B cell (primary cell): ENCODE results near the gene TMEM205. TPM values are rescaled to one million over a fixed set of nuclear protein-coding genes. Genes with fewer than 3 reads are reported as not detected.

ENCODE experiments used
- ATAC-seq: fragments of 200-7000 bp; cut with Tn5 transposase; one replicate; pipeline ENCODE4 v1.10.0; 2021; ENCODE audit warnings: low read depth, mild to moderate bottlenecking, moderate number of reproducible peaks, moderate library complexity
- CTCF ChIA-PET: fragments of 350-600 bp; sonication (Branson Sonifier 250); formaldehyde crosslinking; loops from one replicate; lab custom pipeline; 2021; ENCODE audit warnings: antibody characterized with exemption, inconsistent platforms; lab: Charles Lee
- POLR2A ChIA-PET: fragments of 350-600 bp; sonication (Branson Sonifier 250); formaldehyde crosslinking; loops from one replicate; lab custom pipeline; 2021; ENCODE audit warnings: antibody characterized with exemption; lab: Charles Lee
- DNase-seq: peaks from one replicate; pipeline ENCODE4 v3.0.0; 2013
- H2AFZ ChIP-seq: 2 replicates; pipeline ENCODE4 v1.6.1; 2012; ENCODE audit warnings: mild to moderate bottlenecking, low read depth, low read length; ENCODE audit not compliant: insufficient read depth, poor library complexity, severe bottlenecking
- H3K27ac ChIP-seq, 2 donors: 1 replicate in 1 of 2; 2 replicates in 1 of 2; pipeline ENCODE4 v1.5.1; 2012 to 2013; ENCODE audit warnings: low read length in 2 of 2, mild to moderate bottlenecking in 2 of 2, moderate library complexity in 1 of 2
- H3K27me3 ChIP-seq, 4 experiments: fragments of 200-600 bp in 1 of 4; sonication (generic) in 1 of 4; replicated peaks in 1 of 4; 1 replicate in 2 of 4; 2 replicates in 2 of 4; pipeline versions ENCODE4 v1.6.1 to v1.7.0; 2013 to 2016; ENCODE audit warnings: low read length in 3 of 4, mild to moderate bottlenecking in 2 of 4, mixed read lengths in 1 of 4, moderate library complexity in 1 of 4; ENCODE audit not compliant: insufficient read depth in 4 of 4, control insufficient read depth in 3 of 4; ENCODE audit errors: control extremely low read depth in 1 of 4
- H3K36me3 ChIP-seq, 2 experiments: replicated peaks in 1 of 2; 1 replicate in 1 of 2; 2 replicates in 1 of 2; pipeline versions ENCODE4 v1.6.1 to v1.7.1; 2013; ENCODE audit warnings: low read length in 1 of 2; ENCODE audit not compliant: insufficient read depth in 2 of 2, control insufficient read depth in 1 of 2; ENCODE audit errors: control extremely low read depth in 1 of 2, extremely low read depth in 1 of 2
- H3K4me1 ChIP-seq, 2 donors: fragments of 200-600 bp in 1 of 2; sonication (generic) in 1 of 2; 1 replicate in 1 of 2; 2 replicates in 1 of 2; pipeline versions ENCODE4 v1.5.1 to v1.6.1; 2013 to 2017; ENCODE audit warnings: low read length in 2 of 2; ENCODE audit not compliant: control insufficient read depth in 2 of 2, insufficient read depth in 2 of 2
- H3K4me2 ChIP-seq: replicated peaks from 2 replicates; pipeline ENCODE3; 2012; ENCODE audit warnings: mild to moderate bottlenecking, low read depth, low read length; ENCODE audit not compliant: poor library complexity, severe bottlenecking
- H3K4me3 ChIP-seq, 5 experiments: fragments of 200-600 bp in 1 of 5; sonication (generic) in 1 of 5; 1 replicate in 3 of 5; 2 replicates in 2 of 5; pipeline versions ENCODE4 v1.5.1 to v1.7.0; 2011 to 2016; ENCODE audit warnings: low read length in 4 of 5, mild to moderate bottlenecking in 4 of 5, low read depth in 2 of 5, control low read depth in 1 of 5, moderate library complexity in 1 of 5; ENCODE audit not compliant: insufficient read depth in 1 of 5; ENCODE audit errors: control extremely low read depth in 1 of 5, extremely low read depth in 1 of 5
- H3K79me2 ChIP-seq: fragments of 200-600 bp; sonication (generic); one replicate; pipeline ENCODE4 v1.6.0; 2016; ENCODE audit warnings: low read length; ENCODE audit not compliant: control insufficient read depth, insufficient read depth
- H3K9ac ChIP-seq: fragments of 200-600 bp; sonication (generic); 2 replicates; pipeline ENCODE4 v1.6.1; 2017; ENCODE audit warnings: mild to moderate bottlenecking, low read length, moderate library complexity
- H3K9me3 ChIP-seq, 3 donors: one replicate each; pipeline versions ENCODE4 v1.6.1 to v1.7.1; 2013; ENCODE audit warnings: low read length in 2 of 3; ENCODE audit not compliant: control insufficient read depth in 2 of 3, insufficient read depth in 1 of 3; ENCODE audit errors: control extremely low read depth in 1 of 3
- H4K20me1 ChIP-seq: 2 replicates; pipeline ENCODE4 v1.6.0; 2012; ENCODE audit warnings: mild to moderate bottlenecking, low read length; ENCODE audit not compliant: insufficient read depth, control insufficient read depth, poor library complexity, severe bottlenecking
- H3K27ac Mint-ChIP-seq: one replicate; pipeline ENCODE4 v1.8.0; 2021; ENCODE audit warnings: mixed read lengths
- H3K27me3 Mint-ChIP-seq: one replicate; pipeline ENCODE4 v1.8.0; 2021; ENCODE audit warnings: mixed read lengths
- H3K4me1 Mint-ChIP-seq: one replicate; pipeline ENCODE4 v1.8.0; 2021; ENCODE audit warnings: mixed read lengths
- H3K4me3 Mint-ChIP-seq: one replicate; pipeline ENCODE4 v1.8.0; 2021; ENCODE audit warnings: mixed read lengths
- H3K9me3 Mint-ChIP-seq: one replicate; pipeline ENCODE4 v1.8.0; 2022; ENCODE audit warnings: mixed read lengths; ENCODE audit not compliant: insufficient read depth
- EZH2 ChIP-seq: IDR thresholded peaks from 2 replicates; pipeline ENCODE4 v1.6.1; 2012; ENCODE audit warnings: borderline replicate concordance, low read depth, mild to moderate bottlenecking, moderate library complexity, low read length; ENCODE audit not compliant: insufficient read depth, poor library complexity, severe bottlenecking
- WGBS: methylation state at CpG from one replicate; pipeline ENCODE4 v1.1.5; 2013; ENCODE audit warnings: missing lambda C conversion rate; ENCODE audit not compliant: insufficient coverage; 5-methylcytosine and 5-hydroxymethylcytosine counted together
- intact Hi-C: fragments of 100-400 bp; cut with micrococcal nuclease; formaldehyde crosslinking; loops from one replicate; pipeline ENCODE4 v1.10.0; 2022
- polyA plus RNA-seq: library from polyadenylated mRNA; depleted of rRNA; stranded (reverse); fragments of >200 nt; gene quantifications from 2 replicates; pipeline ENCODE4 v1.2.3, GENCODE V29; 2012
- total RNA-seq, 2 donors: library from RNA; stranded (reverse); fragments of 120-200 nt in 1 of 2; gene quantifications; 1 replicate in 1 of 2; 2 replicates in 1 of 2; pipeline versions ENCODE4 v1.2.3 to v1.2.4, GENCODE V29; 2013 to 2022
- TF ChIP-seq, protein P1 (sequence below): fragments of 200-600 bp; IDR thresholded peaks from one replicate; pipeline ENCODE4 v1.8.0; 2022; ENCODE audit warnings: antibody characterized with exemption, mild to moderate bottlenecking

Gene TMEM205
- total and polyA plus RNA-seq, 2 donors (not counting 1 experiment from before 2014, with no cell fraction given): 48.5 to 152 TPM

DNA sequence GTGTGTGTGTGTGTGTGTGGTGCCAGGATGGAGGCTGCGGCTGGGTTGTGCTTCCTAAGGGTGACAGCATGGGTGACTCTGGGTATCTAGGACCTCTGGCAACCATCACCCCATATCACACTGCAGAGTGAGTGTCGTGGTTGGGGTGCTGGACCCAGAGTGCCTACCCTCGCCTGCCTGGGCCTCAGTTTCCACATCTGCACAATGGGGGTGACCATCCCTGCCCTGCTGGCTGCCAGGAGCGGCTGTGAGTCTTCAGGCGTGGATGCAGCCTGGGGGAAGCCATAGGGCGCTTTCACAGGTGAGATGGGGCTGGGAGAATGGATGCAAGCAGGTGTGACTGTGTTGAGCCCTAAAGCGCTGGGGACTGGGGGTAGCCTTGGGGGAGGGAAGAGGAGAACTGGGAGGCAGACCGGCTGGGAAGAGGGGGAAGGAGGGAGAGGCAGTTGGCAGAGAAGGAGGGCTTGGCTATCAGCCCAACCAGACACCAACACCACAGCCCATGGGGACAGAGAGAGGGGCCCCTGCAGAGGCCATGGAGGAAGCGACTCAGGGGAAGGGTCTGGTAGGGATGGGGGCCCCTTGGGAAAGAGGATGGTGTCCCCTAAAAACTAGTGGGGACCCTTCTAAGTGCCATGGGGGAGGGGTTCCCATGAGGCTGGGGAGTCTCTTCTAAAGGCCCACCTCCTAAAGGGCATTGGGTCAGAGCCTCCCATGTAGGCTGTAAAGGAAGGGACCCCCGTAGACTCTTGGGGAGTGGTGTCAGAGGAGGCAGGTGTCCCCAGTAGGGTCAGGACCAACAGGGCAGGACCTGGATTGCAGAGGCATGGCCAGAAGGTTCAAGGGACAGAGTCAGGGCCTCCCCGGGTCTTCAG, 10.8 kb upstream of the TMEM205 start:
- ChIA-PET CTCF (no interaction called here), POLR2A (no interaction called here)
- TF ChIP-seq, protein P1, sequence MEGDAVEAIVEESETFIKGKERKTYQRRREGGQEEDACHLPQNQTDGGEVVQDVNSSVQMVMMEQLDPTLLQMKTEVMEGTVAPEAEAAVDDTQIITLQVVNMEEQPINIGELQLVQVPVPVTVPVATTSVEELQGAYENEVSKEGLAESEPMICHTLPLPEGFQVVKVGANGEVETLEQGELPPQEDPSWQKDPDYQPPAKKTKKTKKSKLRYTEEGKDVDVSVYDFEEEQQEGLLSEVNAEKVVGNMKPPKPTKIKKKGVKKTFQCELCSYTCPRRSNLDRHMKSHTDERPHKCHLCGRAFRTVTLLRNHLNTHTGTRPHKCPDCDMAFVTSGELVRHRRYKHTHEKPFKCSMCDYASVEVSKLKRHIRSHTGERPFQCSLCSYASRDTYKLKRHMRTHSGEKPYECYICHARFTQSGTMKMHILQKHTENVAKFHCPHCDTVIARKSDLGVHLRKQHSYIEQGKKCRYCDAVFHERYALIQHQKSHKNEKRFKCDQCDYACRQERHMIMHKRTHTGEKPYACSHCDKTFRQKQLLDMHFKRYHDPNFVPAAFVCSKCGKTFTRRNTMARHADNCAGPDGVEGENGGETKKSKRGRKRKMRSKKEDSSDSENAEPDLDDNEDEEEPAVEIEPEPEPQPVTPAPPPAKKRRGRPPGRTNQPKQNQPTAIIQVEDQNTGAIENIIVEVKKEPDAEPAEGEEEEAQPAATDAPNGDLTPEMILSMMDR: no peak
- TF ChIP-seq EZH2: no peak
- Histone ChIP-seq H4K20me1 (no peaks in the 10 kb centered on the region), H3K27ac (no peak overlapping the region), H3K9ac (no peak overlapping the region), H3K79me2 (no peaks in the 10 kb centered on the region), H3K36me3 (no peaks in the 10 kb centered on the region), H3K27me3 (peaks cover 0 to 11% (median 4%) of the 10 kb centered on the region in 4 experiments), H3K9me3 (peaks cover 0 to 12% (median 0%) of the 10 kb centered on the region in 3 donors), H3K4me1 (peaks cover 4 to 7% of the 10 kb centered on the region in 2 donors), H3K4me2 (no peak overlapping the region), H2AFZ (no peak overlapping the region), H3K4me3 (no peak overlapping the region)
- WGBS: 90% methylated on average over 8 of the region's 11 CpGs
- Mint-ChIP-seq H3K9me3 (no peaks in the 10 kb centered on the region), H3K27me3 (peaks cover 13% of the 10 kb centered on the region), H3K4me3 (no peak overlapping the region), H3K4me1 (peaks cover 15% of the 10 kb centered on the region), H3K27ac (no peak overlapping the region)
- DNase-seq (no peak), ATAC-seq (no peak)
- intact Hi-C loops: no loop called here

DNA sequence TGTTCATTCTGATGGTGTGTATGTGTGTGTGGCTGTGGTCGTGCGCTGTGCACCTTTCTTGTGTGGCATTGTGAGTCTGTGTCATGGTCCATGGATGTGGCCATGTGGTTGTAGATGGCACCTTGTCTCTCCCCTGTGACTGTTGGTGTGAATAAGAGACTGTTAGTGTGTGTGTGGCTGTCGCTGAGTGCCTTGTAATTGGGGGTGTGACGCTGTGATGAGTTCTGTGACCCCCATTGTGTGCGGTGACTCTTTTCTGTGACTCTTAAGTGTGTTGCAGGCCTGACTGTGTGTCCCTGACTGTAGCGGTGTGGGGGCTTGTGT, 10.0 kb upstream of the TMEM205 start:
- no peak overlapping the region for H3K9ac ChIP-seq
- intact Hi-C loops: no loop called here

More for the DNA sequence above, 10.0 kb upstream of the TMEM205 start:
- H3K4me3 ChIP-seq: peak overlapping the region in 2 of 5 experiments; percentile 32 to 46
- H3K27ac ChIP-seq: no peak overlapping the region
- DNase-seq (no peak), ATAC-seq (no peak)
- Mint-ChIP-seq H3K27ac (peak overlapping the region; percentile 53), H3K27me3 (peaks cover 13% of the 10 kb centered on the region), H3K4me1 (peaks cover 15% of the 10 kb centered on the region), H3K4me3 (peak overlapping the region; percentile 82), H3K9me3 (no peaks in the 10 kb centered on the region)
- peaks cover 4 to 7% of the 10 kb centered on the region in 2 donors for H3K4me1 ChIP-seq
- H3K27me3 ChIP-seq: peaks cover 0 to 11% (median 4%) of the 10 kb centered on the region in 4 experiments
- WGBS: 94% methylated on average over 6 of the region's 6 CpGs
- H4K20me1 ChIP-seq: no peaks in the 10 kb centered on the region
- H3K4me2 ChIP-seq: peak overlapping the region; percentile 84
- ChIA-PET CTCF (no interaction called here), POLR2A (no interaction called here)
- H2AFZ ChIP-seq: no peak overlapping the region
- no peaks in the 10 kb centered on the region for H3K36me3 ChIP-seq
- no peaks in the 10 kb centered on the region for H3K79me2 ChIP-seq
- no peak for TF ChIP-seq EZH2
- TF ChIP-seq, protein P1: no peak
- H3K9me3 ChIP-seq: peaks cover 0 to 12% (median 0%) of the 10 kb centered on the region in 3 donors
